Heart left ventricle (tissue), 13 donors: Measurements from ENCODE around the gene NHLRC4.

Experiments used
- POLR2A ChIP-seq, 2 donors: fragments of 450-650 bp; IDR thresholded peaks; one replicate each; pipeline ENCODE4 v1.6.1; 2017; ENCODE audit warnings: antibody characterized with exemption in 2 of 2, mild to moderate bottlenecking in 2 of 2, moderate library complexity in 2 of 2
- TF ChIP-seq, protein P1 (sequence below), 12 donors: fragments of 200-600 bp; sonication (generic) in 4 of 12; IDR thresholded peaks; one replicate each; pipeline versions ENCODE4 v1.5.0 to v1.8.0; 2018 to 2022; ENCODE audit warnings: antibody characterized with exemption in 12 of 12, mild to moderate bottlenecking in 5 of 12
- donor health status: ischemic (EF 13 %, LVEDD 7.1; RV severe dilation, severe dysfunction).
- donor health status: DM: no; HTN: yes; CAD: no.
- donor health status: DM: no; HTN: no; CAD: no.
- donor health status: ischemic (EF 25% LVEDD 6.9; RV normal size, moderate dysfunction).
- donor health status: ischemic (EF 25% LVEDD 5.7; RV mildly dilated, moderate dysfunction).
- donor health status: ischemic (EF 35%, LVEDD 5.7; RV mildly dilated, moderate dysfunction).
- donor health status: nonischemic (EF 11% LVEDD 7.7; RV severe dilation, severe dysfunction).
- donor health status: DM: yes; HTN: yes; CAD: no.
- donor health status: PGD.
- donor health status: ischemic (EF 29% LVEDD 5.4; RV normal size, mild dysfunction).
- donor health status: nonischemic (EF 23%, LVEDD 6.1; RV moderate dilation, normal function).

GRCh38 chr16:569445-570254 is 2.8 kb downstream of the NHLRC4 start, which contains the start of gene PIGQ:
- TF ChIP-seq, protein P1, sequence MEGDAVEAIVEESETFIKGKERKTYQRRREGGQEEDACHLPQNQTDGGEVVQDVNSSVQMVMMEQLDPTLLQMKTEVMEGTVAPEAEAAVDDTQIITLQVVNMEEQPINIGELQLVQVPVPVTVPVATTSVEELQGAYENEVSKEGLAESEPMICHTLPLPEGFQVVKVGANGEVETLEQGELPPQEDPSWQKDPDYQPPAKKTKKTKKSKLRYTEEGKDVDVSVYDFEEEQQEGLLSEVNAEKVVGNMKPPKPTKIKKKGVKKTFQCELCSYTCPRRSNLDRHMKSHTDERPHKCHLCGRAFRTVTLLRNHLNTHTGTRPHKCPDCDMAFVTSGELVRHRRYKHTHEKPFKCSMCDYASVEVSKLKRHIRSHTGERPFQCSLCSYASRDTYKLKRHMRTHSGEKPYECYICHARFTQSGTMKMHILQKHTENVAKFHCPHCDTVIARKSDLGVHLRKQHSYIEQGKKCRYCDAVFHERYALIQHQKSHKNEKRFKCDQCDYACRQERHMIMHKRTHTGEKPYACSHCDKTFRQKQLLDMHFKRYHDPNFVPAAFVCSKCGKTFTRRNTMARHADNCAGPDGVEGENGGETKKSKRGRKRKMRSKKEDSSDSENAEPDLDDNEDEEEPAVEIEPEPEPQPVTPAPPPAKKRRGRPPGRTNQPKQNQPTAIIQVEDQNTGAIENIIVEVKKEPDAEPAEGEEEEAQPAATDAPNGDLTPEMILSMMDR (IDR thresholded peaks at IDR 0.05): no peak
- TF ChIP-seq POLR2A (IDR thresholded peaks at IDR 0.05): peak in 1 of 2 donors; percentile 27
